Activated gamma-delta T cell (primary cell): Measurements from ENCODE around the gene BAIAP2L2.

ENCODE experiments used
- DNase-seq: peaks from one replicate; lab custom pipeline; 2025; lab: John Stamatoyannopoulos, UW

Gene BAIAP2L2

DNA sequence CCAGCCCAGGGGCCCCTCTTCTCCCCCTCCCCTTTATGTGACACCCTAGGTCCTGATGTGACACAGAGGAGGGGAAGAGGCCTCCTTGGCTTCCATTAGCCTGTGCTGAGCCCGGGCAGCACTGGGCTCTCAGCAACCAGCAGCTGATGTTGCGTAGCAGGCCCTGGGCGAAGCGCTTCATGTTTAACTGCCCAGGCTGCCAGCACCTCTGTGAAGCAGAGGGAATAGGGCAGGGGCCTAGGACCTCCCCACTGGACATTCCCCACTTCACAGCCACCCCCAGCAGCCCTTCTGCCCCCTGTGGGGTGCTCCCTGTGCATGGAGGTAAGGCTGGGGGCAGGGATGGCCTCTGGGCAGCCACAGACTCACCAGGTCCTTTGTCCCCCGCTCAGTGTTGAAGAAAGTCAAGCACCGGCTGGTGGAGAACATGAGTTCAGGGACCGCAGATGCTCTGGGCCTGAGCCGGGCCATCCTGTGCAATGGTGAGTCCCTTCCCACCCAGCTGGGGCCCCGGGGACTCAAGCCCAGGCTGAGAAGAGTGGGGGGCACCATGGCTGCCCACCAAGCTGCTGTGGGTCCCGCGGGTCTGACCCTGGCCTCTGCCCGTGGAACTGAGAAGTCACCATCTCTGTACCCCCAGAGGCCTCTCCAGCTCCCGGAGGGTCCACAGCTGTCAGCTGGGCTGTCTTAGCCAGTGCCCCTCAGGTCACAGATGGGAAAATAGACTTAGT lies 41.7 kb downstream of the BAIAP2L2 start:
- no peak for DNase-seq

GRCh38 chr22:38067761-38068360 lies 42.6 kb downstream of the BAIAP2L2 start:
- DNase-seq = no peak

DNA sequence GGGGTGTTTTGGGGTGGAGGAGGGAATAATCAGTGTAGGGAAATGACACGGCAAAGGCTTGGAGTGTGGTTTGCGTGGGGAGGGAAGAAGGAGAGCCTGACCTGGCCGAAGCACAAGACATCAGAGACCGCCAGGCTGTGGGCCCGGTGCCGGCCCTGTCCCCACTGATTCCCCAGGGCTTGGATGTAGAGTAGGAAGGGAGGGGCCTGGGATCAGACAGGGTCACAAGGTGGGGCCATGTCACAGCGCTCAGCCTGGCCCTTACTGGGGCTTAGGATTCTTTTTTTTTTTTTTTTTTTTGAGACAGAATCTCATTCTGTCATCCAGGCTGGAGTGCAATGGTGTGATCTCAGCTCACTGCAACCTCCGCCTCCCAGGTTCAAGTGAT lies 43.5 kb downstream of the BAIAP2L2 start:
- DNase-seq = no peak

GRCh38 chr22:38066381-38067027 lies 44.0 kb downstream of the BAIAP2L2 start:
- no peak for DNase-seq

DNA sequence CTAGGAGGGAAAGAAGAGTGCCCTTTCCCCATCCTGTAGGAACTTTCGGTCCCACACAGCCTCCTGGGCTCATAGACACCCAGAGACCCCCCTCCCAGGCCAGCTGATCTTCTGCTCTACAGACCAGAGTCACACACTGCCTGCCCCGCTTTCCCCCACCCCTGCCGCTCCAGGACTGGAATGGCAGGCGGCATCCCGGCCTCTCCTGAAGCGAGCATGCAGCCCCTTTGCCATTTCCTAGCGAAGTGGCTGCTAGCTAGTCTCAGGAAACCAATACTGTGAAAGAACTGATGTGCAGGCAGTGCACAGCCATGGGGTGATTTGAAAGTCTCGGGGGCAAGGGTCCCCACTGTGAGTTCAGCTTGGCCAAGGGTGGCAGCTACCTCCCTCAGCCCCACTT lies 44.9 kb downstream of the BAIAP2L2 start:
- DNase-seq = no peak

DNA sequence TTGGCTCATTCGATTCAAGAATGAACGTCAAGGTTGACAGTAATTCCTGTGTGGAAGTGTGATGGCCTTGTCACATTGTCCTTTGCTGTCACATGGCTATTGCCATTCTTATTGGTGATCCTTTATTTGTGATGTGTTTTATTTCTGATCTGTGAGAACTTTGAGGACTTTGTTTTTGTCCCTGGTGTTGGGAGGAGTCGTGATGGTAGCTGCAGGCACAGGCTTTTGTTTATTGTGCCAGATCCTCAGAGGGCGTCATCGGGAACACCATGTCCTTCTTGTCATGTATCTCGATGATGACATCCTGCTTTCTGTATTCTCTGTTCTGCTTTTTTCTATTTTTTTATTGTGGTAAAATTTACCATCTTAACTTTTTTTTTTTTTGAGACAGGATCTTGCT lies 47.7 kb downstream of the BAIAP2L2 start:
- no peak for DNase-seq

GRCh38 chr22:38056969-38057891 lies 53.3 kb downstream of the BAIAP2L2 start, which contains the start of gene PICK1:
Gene PICK1, plus strand, starts transcription at chr22:38057404. Its CDS starts 406 bp downstream, at chr22:38057810.
- DNase-seq = peak; percentile 60

DNA sequence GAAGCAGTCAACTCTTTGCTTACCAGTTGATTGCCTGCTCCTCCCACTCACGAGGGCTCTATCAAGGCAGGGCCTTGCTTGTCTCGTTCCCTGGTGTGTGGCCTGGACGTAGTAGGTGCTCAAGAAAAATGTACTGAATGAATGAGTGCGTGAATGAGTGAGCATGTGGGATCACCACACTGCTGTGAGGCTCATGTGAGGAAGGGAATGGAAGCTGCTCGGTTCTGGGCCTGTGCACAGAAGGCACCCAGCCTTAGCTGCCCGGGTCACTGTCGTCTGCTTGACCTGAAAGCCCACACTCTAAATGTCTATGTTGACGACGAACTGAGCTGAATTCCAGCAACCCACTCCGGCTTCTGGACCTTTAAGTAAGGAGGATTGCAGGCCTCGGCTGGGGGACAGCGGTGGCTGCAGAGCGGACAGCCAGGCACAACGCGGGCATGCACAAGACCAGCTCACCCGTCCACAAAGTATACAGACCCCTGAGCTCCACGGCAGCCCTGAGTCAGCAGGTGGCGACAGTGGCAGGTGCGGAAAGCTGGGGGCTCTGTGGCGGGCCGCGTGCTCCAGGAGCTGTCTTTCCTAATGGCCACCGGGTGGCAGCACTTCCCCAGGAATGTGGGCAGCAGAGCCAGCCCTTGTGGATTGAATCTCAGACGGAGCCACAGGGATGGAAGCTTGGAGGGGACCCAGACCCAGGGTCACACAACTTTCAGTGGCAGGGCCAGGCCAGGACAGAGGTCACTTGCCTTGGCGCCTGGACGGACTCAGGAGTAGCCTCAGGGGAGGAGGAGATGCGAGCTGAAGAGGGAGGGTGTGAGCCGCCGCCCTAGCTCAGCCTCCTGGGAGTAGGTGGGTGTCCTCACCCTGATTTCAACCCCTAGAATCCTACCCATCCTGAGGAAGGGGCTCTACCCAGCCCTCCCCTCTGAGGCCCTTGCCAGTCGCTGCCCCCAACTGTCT lies 58.3 kb downstream of the BAIAP2L2 start:
- DNase-seq = peak; percentile 34

DNA sequence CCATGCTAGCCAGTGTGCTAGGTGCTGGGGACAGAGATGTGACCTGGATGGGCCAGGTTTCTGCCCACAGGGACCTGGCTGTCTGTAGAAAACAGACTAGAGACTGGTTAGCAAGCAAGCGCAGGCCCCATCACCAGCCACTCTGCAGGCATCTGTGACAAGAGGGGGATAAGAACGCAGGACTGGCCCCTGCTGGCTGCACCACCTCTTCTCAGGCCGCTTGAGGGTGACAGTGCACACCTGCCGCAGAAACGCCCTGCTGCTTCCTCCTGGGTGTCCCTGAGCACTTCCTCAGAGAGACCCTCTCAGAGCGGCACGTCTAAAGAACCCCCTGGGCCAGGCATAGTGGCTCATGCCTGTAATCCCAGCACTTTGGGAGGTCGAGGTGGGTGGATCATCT lies 59.2 kb downstream of the BAIAP2L2 start:
- no peak for DNase-seq

DNA sequence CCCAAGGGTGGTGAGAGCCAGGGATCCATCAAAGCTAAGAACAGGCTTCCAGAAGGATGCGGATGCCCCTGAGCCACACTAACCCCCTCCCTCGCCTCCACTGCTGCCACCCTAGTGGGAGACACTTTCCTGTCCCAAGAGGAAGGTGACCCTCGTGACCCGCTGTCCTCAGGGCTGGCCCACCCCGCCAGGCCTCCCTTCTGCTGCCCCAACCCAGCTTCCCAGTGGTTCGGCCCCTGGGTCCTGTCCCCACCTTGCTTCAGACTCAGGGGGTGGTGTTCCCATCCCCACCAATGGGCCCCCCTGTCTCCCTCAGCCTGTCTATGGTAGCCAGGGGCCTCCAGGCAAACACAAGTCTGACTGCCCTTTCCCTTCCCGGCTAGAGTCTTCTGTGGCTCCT lies 59.8 kb downstream of the BAIAP2L2 start:
- DNase-seq = no peak

DNA sequence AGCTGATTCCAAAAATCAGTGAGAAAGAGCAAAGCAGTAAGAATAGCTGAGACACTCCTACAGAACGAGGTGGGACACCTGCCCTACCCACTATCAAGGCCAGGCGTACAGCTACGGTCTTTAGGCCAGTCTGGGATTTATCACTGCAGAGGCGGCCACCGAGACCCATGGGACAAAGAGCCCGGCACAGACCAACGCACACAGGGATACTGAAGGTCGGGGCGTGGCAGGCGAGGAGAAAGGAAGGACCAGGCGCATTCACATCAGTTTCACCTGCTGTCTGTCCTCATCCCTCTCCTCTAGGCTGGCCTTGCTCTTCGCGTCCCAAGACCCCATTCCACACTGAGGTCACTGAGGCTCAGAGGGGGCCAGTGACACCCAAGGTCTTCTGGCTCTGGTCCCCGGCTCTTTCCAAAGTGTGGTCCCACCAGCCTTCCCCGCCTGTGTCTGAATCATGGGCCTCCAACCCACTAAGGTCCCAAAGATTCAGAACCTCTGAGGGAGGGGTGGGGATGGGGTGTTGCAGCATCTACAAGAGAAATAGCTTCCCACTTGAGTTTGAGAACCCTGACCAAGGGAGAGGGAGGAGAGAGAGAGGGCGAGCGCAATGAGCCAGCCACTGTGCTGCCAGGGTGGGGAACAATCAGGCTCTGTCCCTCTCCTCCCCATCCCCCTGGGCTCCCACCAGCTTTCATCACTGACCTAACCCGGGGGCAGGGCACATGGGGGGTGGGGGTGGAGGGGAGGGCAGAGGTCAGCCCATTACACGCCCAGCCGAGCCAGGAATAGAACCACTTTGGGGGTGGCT lies 60.5 kb downstream of the BAIAP2L2 start:
- DNase-seq = no peak

GRCh38 chr22:38046070-38046748 lies 64.3 kb downstream of the BAIAP2L2 start:
- no peak for DNase-seq

GRCh38 chr22:38043151-38044039 lies 67.1 kb downstream of the BAIAP2L2 start:
- no peak for DNase-seq

DNA sequence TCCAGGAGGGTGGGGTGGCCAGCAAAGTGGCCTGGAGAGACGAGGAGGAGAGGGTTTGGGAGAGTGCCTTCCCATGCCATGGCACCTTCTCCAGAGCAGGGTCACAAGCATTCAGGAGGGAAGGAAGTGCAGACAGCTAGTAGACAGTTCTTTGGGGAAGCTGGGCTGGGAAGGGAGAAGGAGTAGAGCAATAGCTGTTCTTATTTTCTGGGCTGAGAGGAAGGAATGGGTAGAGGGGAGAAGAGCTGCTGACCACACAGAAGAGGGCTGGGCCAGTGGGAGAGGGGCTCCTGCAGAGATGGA lies 68.0 kb downstream of the BAIAP2L2 start:
- DNase-seq = no peak

DNA sequence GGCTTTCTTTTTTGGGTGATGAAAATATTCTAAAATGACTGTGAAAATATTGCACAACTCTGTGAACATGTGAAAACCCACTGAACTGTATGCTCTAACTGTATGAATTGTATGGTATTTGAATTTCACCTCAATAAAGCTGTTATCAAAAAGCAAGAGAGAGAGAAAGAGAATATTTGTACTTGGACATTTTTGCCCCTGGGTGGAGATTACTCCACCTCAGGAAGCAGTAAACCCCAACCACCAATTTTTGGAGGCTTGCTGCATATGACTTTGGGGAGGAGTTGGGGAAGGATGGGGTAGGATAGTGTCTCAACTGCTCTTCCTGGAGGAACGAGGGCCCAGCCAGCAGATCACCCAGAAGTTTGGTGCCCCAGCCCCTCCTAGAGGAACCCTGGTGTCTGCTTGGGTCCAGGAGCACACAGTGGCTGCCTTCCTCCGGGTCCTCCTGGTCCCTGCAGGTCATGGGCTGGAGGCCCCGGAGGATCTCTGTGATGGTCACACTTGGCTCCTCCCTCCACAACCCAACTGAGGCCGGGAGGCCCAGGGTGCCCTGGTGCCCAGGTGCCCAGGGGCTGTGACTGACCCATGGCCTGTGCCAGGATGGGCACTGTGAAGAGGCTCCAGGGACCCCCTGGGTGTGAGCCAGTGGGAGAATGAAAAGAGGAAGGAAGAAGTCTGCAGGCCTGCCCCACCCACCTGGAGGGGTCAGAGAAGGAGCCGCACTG lies 68.6 kb downstream of the BAIAP2L2 start:
- DNase-seq = no peak

GRCh38 chr22:38040953-38041759 lies 69.3 kb downstream of the BAIAP2L2 start:
- DNase-seq = no peak
